Activated CD4-positive, alpha-beta T cell treated with anti-CD3 and anti-CD28 coated beads for 4 hours (primary cell): ENCODE data around the gene DOCK3.
"Not testable (repeated sequence)": the region's sequence is repeated elsewhere in the genome, so short reads cannot be mapped to it uniquely, and the experiment has no call there.

ENCODE experiments used
- DNase-seq, 2 donors: peaks; one replicate each; pipeline ENCODE4 v3.0.0-alpha.2; 2020

DOCK3 gene

GRCh38 chr3:50913260-50913659 lies 238.5 kb downstream of the DOCK3 start:
- DNase-seq: no peak

GRCh38 chr3:50922071-50922470 lies 247.3 kb downstream of the DOCK3 start:
- not testable (repeated sequence) for DNase-seq

GRCh38 chr3:50923955-50924354 lies 249.2 kb downstream of the DOCK3 start:
- no peak for DNase-seq

- DNase-seq: no peak
Measured at GRCh38 chr3:50924638-50925037, 249.9 kb downstream of the DOCK3 start.

- DNase-seq: no peak
Measured at GRCh38 chr3:50926868-50927267, 252.1 kb downstream of the DOCK3 start.

- DNase-seq: no peak
Measured at GRCh38 chr3:50930371-50931208, 255.9 kb downstream of the DOCK3 start.

- DNase-seq: not testable (repeated sequence)
Measured at GRCh38 chr3:50932918-50933317, 258.2 kb downstream of the DOCK3 start.

- DNase-seq: no peak
Measured at GRCh38 chr3:50936389-50936788, 261.7 kb downstream of the DOCK3 start.

GRCh38 chr3:50947419-50947818 lies 272.7 kb downstream of the DOCK3 start:
- DNase-seq: no peak

- no peak for DNase-seq
Measured at GRCh38 chr3:50950591-50950990, 275.9 kb downstream of the DOCK3 start.

GRCh38 chr3:50953825-50954414 lies 279.2 kb downstream of the DOCK3 start:
- DNase-seq: no peak

- DNase-seq: no peak
Measured at GRCh38 chr3:50961386-50961785, 286.7 kb downstream of the DOCK3 start.

- DNase-seq: peak; percentile 54 to 55
Measured at GRCh38 chr3:50971487-50971924, 296.8 kb downstream of the DOCK3 start.

- DNase-seq: no peak
Measured at GRCh38 chr3:50972029-50972428, 297.3 kb downstream of the DOCK3 start.

- DNase-seq: not testable (repeated sequence)
Measured at GRCh38 chr3:50978586-50978985, 303.9 kb downstream of the DOCK3 start.

GRCh38 chr3:50978991-50979667 lies 304.4 kb downstream of the DOCK3 start:
- no peak for DNase-seq

GRCh38 chr3:50982540-50983325 lies 308.0 kb downstream of the DOCK3 start:
- DNase-seq: no peak

- no peak for DNase-seq
Measured at GRCh38 chr3:50983887-50984286, 309.2 kb downstream of the DOCK3 start.

- DNase-seq: no peak
Measured at GRCh38 chr3:50985893-50986292, 311.2 kb downstream of the DOCK3 start.

- no peak for DNase-seq
Measured at GRCh38 chr3:50986726-50987125, 312.0 kb downstream of the DOCK3 start.

GRCh38 chr3:50994537-50994936 lies 319.8 kb downstream of the DOCK3 start:
- no peak for DNase-seq

GRCh38 chr3:50995085-50995824 lies 320.5 kb downstream of the DOCK3 start:
- DNase-seq: no peak
